GM12878 (cell line): ENCODE data around the gene HHAT. TPM values are rescaled to one million over a fixed set of nuclear protein-coding genes. Genes with fewer than 3 reads are reported as not detected.

Experiments
- ATAC-seq: fragments of 200-7000 bp; cut with Tn5 transposase; 3 replicates; pipeline ENCODE4 v1.9.1; 2020; ENCODE audit warnings: mild to moderate bottlenecking, moderate library complexity
- BruUV-seq: library from RNA; stranded (reverse); fragments of 400-500 nt; replicated peaks from 2 replicates; lab custom pipeline; 2021; lab: Mats Ljungman, UMichigan
- CTCF ChIA-PET: fragments of 300-600 bp; sonication (Branson Sonifier 250); formaldehyde crosslinking; extraction: SDS; loops from one replicate; lab custom pipeline; 2021; ENCODE audit warnings: inconsistent platforms; lab: Yijun Ruan, JAX
- POLR2A ChIA-PET: fragments of 350-600 bp; formaldehyde crosslinking; extraction: SDS; loops from one replicate; lab custom pipeline; 2021; ENCODE audit warnings: inconsistent platforms; lab: Charles Lee
- RAD21 ChIA-PET: fragments of 300-600 bp; sonication (Branson Sonifier 250); formaldehyde crosslinking; loops from one replicate; lab custom pipeline; 2023; ENCODE audit warnings: antibody characterized with exemption; ENCODE audit not compliant: unreplicated experiment; lab: Charles Lee
- SMC1A ChIA-PET: fragments of 300-600 bp; sonication (Branson Sonifier 250); formaldehyde crosslinking; loops from one replicate; lab custom pipeline; 2023; ENCODE audit not compliant: unreplicated experiment, uncharacterized antibody; lab: Charles Lee
- DNase-seq: peaks from one replicate; pipeline ENCODE4 v3.0.0-alpha.2; 2011; ENCODE audit warnings: low read depth, low spot score
- FAIRE-seq: peaks from 3 replicates; lab custom pipeline; 2011; peaks lifted over from hg19 to GRCh38; lab: Jason Lieb, UNC
- H2AFZ ChIP-seq: 2 replicates; pipeline ENCODE4 v1.6.0; 2011; ENCODE audit warnings: low read depth, low read length, control low read depth; ENCODE audit not compliant: control insufficient read depth
- H3K27ac ChIP-seq: 2 replicates; pipeline ENCODE4 v1.5.1; 2011; ENCODE audit warnings: control low read depth; ENCODE audit not compliant: control insufficient read depth, insufficient read depth
- H3K27me3 ChIP-seq, 2 experiments: replicated peaks in 1 of 2; 2 replicates each; pipeline versions ENCODE4 v1.6.0 to v1.6.1; 2011; ENCODE audit warnings: low read length in 1 of 2; ENCODE audit not compliant: control insufficient read depth in 2 of 2, insufficient read depth in 2 of 2
- H3K36me3 ChIP-seq, 2 experiments: 2 replicates each; pipeline ENCODE4 v1.5.1; 2011; ENCODE audit warnings: low read length in 1 of 2; ENCODE audit not compliant: control insufficient read depth in 2 of 2, insufficient read depth in 2 of 2
- H3K4me1 ChIP-seq: 2 replicates; pipeline ENCODE4 v1.6.1; 2011; ENCODE audit warnings: mild to moderate bottlenecking, low read length, moderate library complexity, mixed read lengths; ENCODE audit not compliant: control insufficient read depth, insufficient read depth
- H3K4me2 ChIP-seq: 2 replicates; pipeline ENCODE4 v1.6.0; 2011; ENCODE audit warnings: control low read depth; ENCODE audit not compliant: control insufficient read depth, insufficient read depth
- H3K4me3 ChIP-seq: fragments of 200-600 bp; sonication (generic); 2 replicates; pipeline ENCODE4 v1.5.1; 2016
- H3K79me2 ChIP-seq: 2 replicates; pipeline ENCODE4 v1.6.0; 2011; ENCODE audit warnings: low read length; ENCODE audit not compliant: control insufficient read depth, insufficient read depth
- H3K9ac ChIP-seq: 2 replicates; pipeline ENCODE4 v1.8.0; 2011; ENCODE audit warnings: low read length, control low read depth, mixed read lengths; ENCODE audit not compliant: control insufficient read depth, insufficient read depth
- H3K9me3 ChIP-seq: replicated peaks from 3 replicates; pipeline ENCODE4 v1.5.1; 2011; ENCODE audit warnings: mild to moderate bottlenecking, low read length; ENCODE audit not compliant: control insufficient read depth, insufficient read depth
- H4K20me1 ChIP-seq: 2 replicates; pipeline ENCODE4 v1.6.0; 2011; ENCODE audit not compliant: control insufficient read depth, insufficient read depth
- ASH2L ChIP-seq: fragments of 300-600, 200-600 bp; sonication (generic); IDR thresholded peaks from 2 replicates; pipeline ENCODE4 v1.6.1; 2017; ENCODE audit warnings: low read depth, mild to moderate bottlenecking, borderline replicate concordance
- CBFB ChIP-seq: IDR thresholded peaks from 2 replicates; pipeline ENCODE4 v1.6.1; 2016; ENCODE audit warnings: antibody characterized with exemption, low read depth
- POLR2AphosphoS5 ChIP-seq: IDR thresholded peaks from 2 replicates; pipeline ENCODE4 v1.6.1; 2011; ENCODE audit warnings: mild to moderate bottlenecking, low read length, inconsistent platforms
- RCOR1 ChIP-seq: conservative IDR thresholded peaks from 2 replicates; pipeline ENCODE4 v1.6.1; 2012; ENCODE audit warnings: low read depth, low read length, improper control_type of control experiment
- SMAD1 ChIP-seq: fragments of 450-650 bp; IDR thresholded peaks from 2 replicates; pipeline ENCODE4 v1.6.1; 2018; ENCODE audit warnings: mild to moderate bottlenecking, low read depth; ENCODE audit not compliant: partially characterized antibody
- SREBF2 ChIP-seq: IDR thresholded peaks from 2 replicates; pipeline ENCODE4 v1.6.1; 2012; ENCODE audit warnings: mild to moderate bottlenecking, low read length
- STAT1 ChIP-seq: fragments of 450-650 bp; conservative IDR thresholded peaks from 2 replicates; pipeline ENCODE4 v1.6.1; 2014; ENCODE audit warnings: antibody characterized with exemption, mild to moderate bottlenecking
- STAT3 ChIP-seq: IDR thresholded peaks from 2 replicates; pipeline ENCODE4 v1.6.1; 2011; ENCODE audit warnings: low read depth, low read length, improper control_type of control experiment
- ZNF207 ChIP-seq: fragments of 450-650 bp; IDR thresholded peaks from 2 replicates; pipeline ENCODE4 v1.6.1; 2014; ENCODE audit warnings: antibody characterized with exemption, mild to moderate bottlenecking, borderline replicate concordance
- ZNF384 ChIP-seq: IDR thresholded peaks from 2 replicates; pipeline ENCODE4 v1.6.1; 2012; ENCODE audit warnings: low read depth, mild to moderate bottlenecking, low read length, improper control_type of control experiment, borderline replicate concordance
- WGBS: methylation state at CpG from one replicate; pipeline ENCODE4 v1.1.6; 2016; ENCODE audit warnings: low lambda C conversion rate; ENCODE audit not compliant: insufficient replicate concordance, insufficient coverage; ENCODE audit errors: missing lambda C conversion rate; 5-methylcytosine and 5-hydroxymethylcytosine counted together
- in situ Hi-C: fragments of 300-500 bp; cut with MboI; formaldehyde crosslinking; loops from 9 replicates; pipeline ENCODE4 v1.14.3; 2018; ENCODE audit warnings: mixed read lengths
- intact Hi-C: fragments of 100-400 bp; cut with micrococcal nuclease; formaldehyde crosslinking; loops from one replicate; pipeline ENCODE4 v1.14.2; 2022; ENCODE audit not compliant: unreplicated experiment
- polyA plus RNA-seq, 11 experiments: library from polyadenylated mRNA; depleted of rRNA in 4 of 11; unstranded in 6 of 11; stranded (reverse) in 5 of 11; fragments of >200 nt; fragmentation: Nextera tagmentation in 4 of 11; fragmentation: Illumina TruSeq in 1 of 11; extraction: Ambion mirVana in 4 of 11; extraction: Trizol in 1 of 11; gene quantifications; 1 replicate in 1 of 11; 2 replicates in 10 of 11; pipeline versions ENCODE4 v1.2.1 to v1.2.3, GENCODE V29; 2011 to 2016; ENCODE audit warnings: inconsistent platforms in 2 of 11, missing spikeins in 2 of 11, low read depth in 1 of 11
- total RNA-seq, 4 experiments: library from RNA; depleted of rRNA in 3 of 4; stranded (reverse); fragments of >200 nt in 3 of 4; fragmentation: Illumina TruSeq in 1 of 4; extraction: Trizol in 1 of 4; gene quantifications; 2 replicates each; pipeline versions ENCODE4 v1.2.1 to v1.2.3, GENCODE V29; 2013 to 2021
- TF ChIP-seq, protein P1 (sequence below): fragments of 450-650 bp; IDR thresholded peaks from 2 replicates; pipeline ENCODE4 v1.6.1; 2014; ENCODE audit warnings: mild to moderate bottlenecking
- TF ChIP-seq, protein P2 (sequence below): fragments of 450-650 bp; IDR thresholded peaks from 2 replicates; pipeline ENCODE4 v1.6.1; 2016; ENCODE audit warnings: mild to moderate bottlenecking

HHAT gene
- total and polyA plus RNA-seq, 10 of the 15 experiments (the other 5 are each of a cell fraction or from before 2014, with no cell fraction given): 1.2 to 37.6 (median 2.6) TPM

DNA sequence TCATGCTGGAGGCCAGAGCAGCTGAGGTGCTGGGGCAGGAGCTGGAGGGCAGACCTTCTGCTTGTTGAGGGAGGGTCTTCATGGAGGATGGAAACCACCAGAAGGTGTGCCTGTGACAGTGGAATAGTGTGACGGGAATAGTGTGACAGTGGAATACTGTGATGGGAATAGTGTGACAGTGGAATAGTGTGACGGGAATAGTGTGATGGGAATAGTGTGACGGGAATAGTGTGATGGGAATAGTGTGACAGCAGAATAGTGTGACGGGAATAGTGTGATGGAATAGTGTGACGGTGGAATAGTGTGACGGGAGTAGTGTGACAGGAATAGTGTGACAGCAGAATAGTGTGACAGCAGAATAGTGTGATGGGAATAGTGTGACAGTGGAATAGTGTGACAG lies 325.1 kb downstream of the HHAT start:
- H4K20me1 ChIP-seq: no peaks in the 10 kb centered on the region
- ChIA-PET SMC1A (interaction anchor here (0.6 kb wide), 1 partner anchor 11 kb away, joined by 3 read pairs; no protein-coding TSS in a partner anchor), POLR2A (no interaction called here), RAD21 (no interaction called here), CTCF (no interaction called here)
- DNase-seq (peak; percentile 13), ATAC-seq (peak; percentile 47), FAIRE-seq (peak; percentile 100)
- H3K79me2 ChIP-seq: no peaks in the 10 kb centered on the region
- TF ChIP-seq ASH2L (no peak), POLR2AphosphoS5 (no peak), RCOR1 (no peak), STAT3 (no peak), SMAD1 (no peak), CBFB (no peak), ZNF384 (no peak), ZNF207 (no peak), STAT1 (no peak), SREBF2 (no peak)
- TF ChIP-seq, protein P1, sequence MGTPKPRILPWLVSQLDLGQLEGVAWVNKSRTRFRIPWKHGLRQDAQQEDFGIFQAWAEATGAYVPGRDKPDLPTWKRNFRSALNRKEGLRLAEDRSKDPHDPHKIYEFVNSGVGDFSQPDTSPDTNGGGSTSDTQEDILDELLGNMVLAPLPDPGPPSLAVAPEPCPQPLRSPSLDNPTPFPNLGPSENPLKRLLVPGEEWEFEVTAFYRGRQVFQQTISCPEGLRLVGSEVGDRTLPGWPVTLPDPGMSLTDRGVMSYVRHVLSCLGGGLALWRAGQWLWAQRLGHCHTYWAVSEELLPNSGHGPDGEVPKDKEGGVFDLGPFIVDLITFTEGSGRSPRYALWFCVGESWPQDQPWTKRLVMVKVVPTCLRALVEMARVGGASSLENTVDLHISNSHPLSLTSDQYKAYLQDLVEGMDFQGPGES: no peak
- TF ChIP-seq, protein P2, sequence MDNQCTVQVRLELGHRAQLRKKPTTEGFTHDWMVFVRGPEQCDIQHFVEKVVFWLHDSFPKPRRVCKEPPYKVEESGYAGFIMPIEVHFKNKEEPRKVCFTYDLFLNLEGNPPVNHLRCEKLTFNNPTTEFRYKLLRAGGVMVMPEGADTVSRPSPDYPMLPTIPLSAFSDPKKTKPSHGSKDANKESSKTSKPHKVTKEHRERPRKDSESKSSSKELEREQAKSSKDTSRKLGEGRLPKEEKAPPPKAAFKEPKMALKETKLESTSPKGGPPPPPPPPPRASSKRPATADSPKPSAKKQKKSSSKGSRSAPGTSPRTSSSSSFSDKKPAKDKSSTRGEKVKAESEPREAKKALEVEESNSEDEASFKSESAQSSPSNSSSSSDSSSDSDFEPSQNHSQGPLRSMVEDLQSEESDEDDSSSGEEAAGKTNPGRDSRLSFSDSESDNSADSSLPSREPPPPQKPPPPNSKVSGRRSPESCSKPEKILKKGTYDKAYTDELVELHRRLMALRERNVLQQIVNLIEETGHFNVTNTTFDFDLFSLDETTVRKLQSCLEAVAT: no peak
- BruUV-seq: no TSS peak
- H3K27ac ChIP-seq: no peak overlapping the region
- in situ Hi-C loops (no loop called here), intact Hi-C loops (no loop called here)
- no peak overlapping the region for H3K4me2 ChIP-seq
- H3K9me3 ChIP-seq: no peaks in the 10 kb centered on the region; the same call in 2 of the 3 replicates
- H3K36me3 ChIP-seq: no peaks in the 10 kb centered on the region; a peak in 1 of 4 replicates
- no peaks in the 10 kb centered on the region for H3K27me3 ChIP-seq
- no peak overlapping the region for H3K4me3 ChIP-seq
- no peak overlapping the region for H2AFZ ChIP-seq
- WGBS: 41% methylated on average over 6 of the region's 6 CpGs
- H3K4me1 ChIP-seq: no peaks in the 10 kb centered on the region
- H3K9ac ChIP-seq: no peak overlapping the region
